ENCODE measurements around the gene PITPNB. TPM values are rescaled to one million over a fixed set of nuclear protein-coding genes. Genes with fewer than 3 reads are reported as not detected.
A peak's percentile ranks its signal among the peaks of the same experiment; 100 is the strongest.

The PITPNB gene
- total RNA-seq, 1 donor from 2014 or later: 86.6 TPM

GRCh38 chr22:27867953-27868731, 50.9 kb downstream of the PITPNB start:
- DNase-seq (ENCODE audit: extremely low spot score, unreplicated experiment): no peak
- no peak for TF ChIP-seq CTCF (IDR thresholded peaks at IDR 0.05)
- no peaks in the 10 kb centered on the region for H3K9me3 Mint-ChIP-seq (ENCODE audit: unreplicated experiment)
- no peaks in the 10 kb centered on the region for H3K27me3 Mint-ChIP-seq (ENCODE audit: unreplicated experiment)
- H3K36me3 Mint-ChIP-seq (ENCODE audit: unreplicated experiment): peaks cover 24% of the 10 kb centered on the region
- H3K4me3 Mint-ChIP-seq (ENCODE audit: unreplicated experiment): no peak overlapping the region
- H3K4me1 Mint-ChIP-seq (ENCODE audit: unreplicated experiment): peaks cover 74% of the 10 kb centered on the region
- peak overlapping the region; percentile 99 for H3K27ac Mint-ChIP-seq (ENCODE audit: unreplicated experiment)

GRCh38 chr22:27867085-27867952, 51.7 kb downstream of the PITPNB start:
- Mint-ChIP-seq H3K36me3 (ENCODE audit: unreplicated experiment) (peaks cover 21% of the 10 kb centered on the region), H3K9me3 (ENCODE audit: unreplicated experiment) (no peaks in the 10 kb centered on the region), H3K4me3 (ENCODE audit: unreplicated experiment) (no peak overlapping the region), H3K27ac (ENCODE audit: unreplicated experiment) (peak overlapping the region; percentile 99), H3K27me3 (ENCODE audit: unreplicated experiment) (no peaks in the 10 kb centered on the region), H3K4me1 (ENCODE audit: unreplicated experiment) (peaks cover 79% of the 10 kb centered on the region)
- TF ChIP-seq CTCF (IDR thresholded peaks at IDR 0.05): no peak
- DNase-seq (ENCODE audit: extremely low spot score, unreplicated experiment): no peak

GRCh38 chr22:27866135-27867084, 52.6 kb downstream of the PITPNB start:
- TF ChIP-seq CTCF (IDR thresholded peaks at IDR 0.05): no peak
- peaks cover 75% of the 10 kb centered on the region for H3K4me1 Mint-ChIP-seq (ENCODE audit: unreplicated experiment)
- DNase-seq (ENCODE audit: extremely low spot score, unreplicated experiment): no peak
- H3K9me3 Mint-ChIP-seq (ENCODE audit: unreplicated experiment): no peaks in the 10 kb centered on the region
- H3K36me3 Mint-ChIP-seq (ENCODE audit: unreplicated experiment): peaks cover 22% of the 10 kb centered on the region
- no peaks in the 10 kb centered on the region for H3K27me3 Mint-ChIP-seq (ENCODE audit: unreplicated experiment)
- peak overlapping the region; percentile 99 for H3K27ac Mint-ChIP-seq (ENCODE audit: unreplicated experiment)
- peak overlapping the region; percentile 64 for H3K4me3 Mint-ChIP-seq (ENCODE audit: unreplicated experiment)

- Mint-ChIP-seq H3K4me3 (ENCODE audit: unreplicated experiment) (peak overlapping the region; percentile 64), H3K9me3 (ENCODE audit: unreplicated experiment) (no peaks in the 10 kb centered on the region), H3K36me3 (ENCODE audit: unreplicated experiment) (peaks cover 17% of the 10 kb centered on the region), H3K27me3 (ENCODE audit: unreplicated experiment) (no peaks in the 10 kb centered on the region), H3K27ac (ENCODE audit: unreplicated experiment) (peak overlapping the region; percentile 99), H3K4me1 (ENCODE audit: unreplicated experiment) (peaks cover 70% of the 10 kb centered on the region)
- DNase-seq (ENCODE audit: extremely low spot score, unreplicated experiment): no peak
- no peak for TF ChIP-seq CTCF (IDR thresholded peaks at IDR 0.05)
These were observed 53.6 kb downstream of the PITPNB start for GRCh38 chr22:27865496-27865895.

Measured in osteocyte (in vitro differentiated cells).